HG02623 (cell line): ENCODE data around the gene UBP1.
"Not testable (repeated sequence)": the region's sequence is repeated elsewhere in the genome, so short reads cannot be mapped to it uniquely, and the experiment has no call there.

Experiments
- ATAC-seq: cut with Tn5 transposase; IDR thresholded peaks from one replicate; pipeline ENCODE4 v1.9.1; 2021; ENCODE audit warnings: moderate library complexity; ENCODE audit not compliant: unreplicated experiment

The UBP1 gene

DNA sequence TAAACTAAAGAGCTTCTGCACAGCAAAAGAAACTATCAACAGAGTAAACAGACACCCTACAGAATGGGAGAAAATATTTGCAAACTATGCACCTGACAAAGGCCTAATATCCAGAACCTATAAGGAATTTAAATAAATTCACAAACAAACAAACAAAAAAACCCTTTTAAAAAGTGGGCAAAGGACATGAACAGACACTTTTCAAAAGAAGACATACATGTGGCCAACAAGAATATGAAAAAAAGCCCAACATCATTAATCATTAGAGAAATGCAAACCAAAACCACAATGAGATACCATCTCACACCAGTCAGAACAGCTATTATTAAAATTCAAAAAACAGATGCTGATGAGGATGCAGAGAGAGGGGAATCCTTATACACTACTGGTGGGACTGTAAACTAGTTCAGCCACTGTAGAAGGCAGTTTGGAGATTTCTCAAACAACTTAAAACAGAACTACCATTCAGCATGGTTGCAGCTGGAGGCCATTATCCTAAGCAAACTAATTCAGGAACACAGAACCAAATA lies 101.2 kb downstream of the UBP1 start:
- ATAC-seq = not testable (repeated sequence)
